A673 (cell line): ENCODE measurements around the gene RFFL.

Source experiments
- CTCF ChIP-seq: fragments of 300-800, 200-600 bp; sonication (generic); conservative IDR thresholded peaks from 2 replicates; pipeline ENCODE4 v1.5.1; 2017; ENCODE audit warnings: low read depth, mild to moderate bottlenecking, antibody characterized with exemption, low read length, moderate library complexity, mixed read lengths
- EZH2 ChIP-seq: fragments of 200-600 bp; sonication (generic); IDR thresholded peaks from 2 replicates; pipeline ENCODE4 v1.6.1; 2017; ENCODE audit warnings: borderline replicate concordance, low read depth, mild to moderate bottlenecking, mixed read lengths, antibody characterized with exemption, low read length; ENCODE audit not compliant: poor library complexity, severe bottlenecking

GRCh38 chr17:34997355-34997862, 66.1 kb downstream of the RFFL start:
- TF ChIP-seq CTCF (no peak), EZH2 (no peak)
